ENCODE results near the gene ITM2B.

ITM2B gene

GRCh38 chr13:48311223-48311622 is 78.2 kb downstream of the ITM2B start:
- no peak for DNase-seq (ENCODE audit: low read depth)

- no peak for DNase-seq (ENCODE audit: low read depth)
Measured at GRCh38 chr13:48315969-48316650, 83.1 kb downstream of the ITM2B start.

GRCh38 chr13:48316826-48317510 is 84.0 kb downstream of the ITM2B start:
- no peak for DNase-seq (ENCODE audit: low read depth)

- no peak for DNase-seq (ENCODE audit: low read depth)
Measured at GRCh38 chr13:48317511-48318376, 84.7 kb downstream of the ITM2B start.

- no peak for DNase-seq (ENCODE audit: low read depth)
Measured at GRCh38 chr13:48318377-48318811, 85.4 kb downstream of the ITM2B start.

- no peak for DNase-seq (ENCODE audit: low read depth)
Measured at GRCh38 chr13:48318821-48319511, 86.0 kb downstream of the ITM2B start.
